A673 (cell line): ENCODE results near the gene KCNJ10. TPM values are rescaled to one million over a fixed set of nuclear protein-coding genes. Genes with fewer than 3 reads are reported as not detected.

ENCODE experiments used
- BruUV-seq: library from RNA; stranded (reverse); fragments of 400-500 nt; replicated peaks from 2 replicates; lab custom pipeline; 2021; lab: Mats Ljungman, UMichigan
- CTCF ChIA-PET: fragments of 300-600 bp; sonication (Branson Sonifier 250); formaldehyde crosslinking; loops from one replicate; lab custom pipeline; 2022; ENCODE audit warnings: antibody characterized with exemption; lab: Charles Lee
- POLR2A ChIA-PET: fragments of 300-600 bp; sonication (Branson Sonifier 250); formaldehyde crosslinking; loops from one replicate; lab custom pipeline; 2022; ENCODE audit warnings: antibody characterized with exemption; ENCODE audit not compliant: low non-redundant PET; lab: Charles Lee
- DNase-seq: peaks from one replicate; pipeline ENCODE4 v3.0.0-alpha.2; 2015; ENCODE audit warnings: low spot score
- H3K27ac ChIP-seq: fragments of 200-600 bp; sonication (generic); 2 replicates; pipeline ENCODE4 v1.5.1; 2016; ENCODE audit warnings: mixed run types, low read depth, mild to moderate bottlenecking, mixed read lengths, antibody characterized with exemption, low read length; ENCODE audit not compliant: poor library complexity, severe bottlenecking
- H3K27me3 ChIP-seq: fragments of 200-600 bp; sonication (generic); replicated peaks from 2 replicates; pipeline ENCODE4 v1.6.1; 2017; ENCODE audit warnings: mixed run types, low read depth, mild to moderate bottlenecking, mixed read lengths, antibody characterized with exemption, low read length; ENCODE audit not compliant: insufficient read depth, poor library complexity
- H3K36me3 ChIP-seq: fragments of 200-600 bp; sonication (generic); 2 replicates; pipeline ENCODE4 v1.6.1; 2016; ENCODE audit warnings: mixed run types, mild to moderate bottlenecking, mixed read lengths, antibody characterized with exemption, low read length; ENCODE audit not compliant: insufficient read depth, poor library complexity, severe bottlenecking
- H3K4me1 ChIP-seq: fragments of 200-600 bp; sonication (generic); 2 replicates; pipeline ENCODE4 v1.6.1; 2017; ENCODE audit warnings: mixed run types, mild to moderate bottlenecking, mixed read lengths, antibody characterized with exemption, low read length; ENCODE audit not compliant: insufficient read depth, poor library complexity, severe bottlenecking
- H3K4me3 ChIP-seq: fragments of 200-600 bp; sonication (generic); 2 replicates; pipeline ENCODE4 v1.5.1; 2016; ENCODE audit warnings: low read depth, mixed run types, mild to moderate bottlenecking, mixed read lengths, low read length; ENCODE audit not compliant: poor library complexity, severe bottlenecking
- H3K9me3 ChIP-seq: fragments of 200-600 bp; sonication (generic); 2 replicates; pipeline ENCODE4 v1.6.1; 2016; ENCODE audit warnings: mixed run types, low read depth, mild to moderate bottlenecking, mixed read lengths, antibody characterized with exemption, low read length; ENCODE audit not compliant: poor library complexity, severe bottlenecking
- EZH2 ChIP-seq: fragments of 200-600 bp; sonication (generic); IDR thresholded peaks from 2 replicates; pipeline ENCODE4 v1.6.1; 2017; ENCODE audit warnings: borderline replicate concordance, low read depth, mild to moderate bottlenecking, mixed read lengths, antibody characterized with exemption, low read length; ENCODE audit not compliant: poor library complexity, severe bottlenecking
- intact Hi-C: fragments of 100-400 bp; cut with micrococcal nuclease; formaldehyde crosslinking; loops from one replicate; pipeline ENCODE4 v1.10.0; 2022; ENCODE audit not compliant: unreplicated experiment
- total RNA-seq: library from RNA; stranded (reverse); gene quantifications from 2 replicates; pipeline ENCODE4 v1.2.3, GENCODE V29; 2021
- TF ChIP-seq, protein P1 (sequence below): fragments of 300-800, 200-600 bp; sonication (generic); conservative IDR thresholded peaks from 2 replicates; pipeline ENCODE4 v1.5.1; 2017; ENCODE audit warnings: low read depth, mild to moderate bottlenecking, antibody characterized with exemption, low read length, moderate library complexity, mixed read lengths

The KCNJ10 gene
- total RNA-seq, 1 experiment from 2014 or later, result not detected

DNA sequence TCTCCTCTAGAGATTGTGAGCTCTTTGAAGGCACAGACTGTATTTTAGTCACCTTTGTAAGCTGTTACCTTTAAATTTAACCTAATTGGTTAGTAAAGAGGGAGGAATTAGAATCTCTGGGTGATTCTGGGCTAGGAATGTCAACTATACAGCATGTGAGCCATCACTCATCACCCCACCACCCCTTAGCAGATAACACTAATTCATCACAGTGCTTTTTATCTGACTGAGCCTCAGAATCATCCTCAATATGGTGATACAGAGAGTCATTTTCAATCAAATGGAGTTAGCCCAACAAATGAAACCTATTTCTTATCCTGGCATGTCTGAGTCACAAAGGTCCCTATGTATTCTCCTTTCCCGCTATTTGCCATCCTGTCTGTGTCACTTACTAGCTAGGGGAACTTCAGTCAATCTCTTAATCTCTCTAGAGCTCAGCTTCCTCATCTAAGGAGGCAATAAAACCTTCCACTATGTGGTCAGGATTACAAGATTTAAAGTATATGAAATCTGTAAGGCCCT lies 13.3 kb downstream of the KCNJ10 start:
- Histone ChIP-seq H3K4me1 (no peaks in the 10 kb centered on the region), H3K27ac (no peak overlapping the region), H3K36me3 (no peaks in the 10 kb centered on the region), H3K9me3 (no peaks in the 10 kb centered on the region), H3K4me3 (no peak overlapping the region), H3K27me3 (peaks cover 52% of the 10 kb centered on the region)
- TF ChIP-seq, protein P1, sequence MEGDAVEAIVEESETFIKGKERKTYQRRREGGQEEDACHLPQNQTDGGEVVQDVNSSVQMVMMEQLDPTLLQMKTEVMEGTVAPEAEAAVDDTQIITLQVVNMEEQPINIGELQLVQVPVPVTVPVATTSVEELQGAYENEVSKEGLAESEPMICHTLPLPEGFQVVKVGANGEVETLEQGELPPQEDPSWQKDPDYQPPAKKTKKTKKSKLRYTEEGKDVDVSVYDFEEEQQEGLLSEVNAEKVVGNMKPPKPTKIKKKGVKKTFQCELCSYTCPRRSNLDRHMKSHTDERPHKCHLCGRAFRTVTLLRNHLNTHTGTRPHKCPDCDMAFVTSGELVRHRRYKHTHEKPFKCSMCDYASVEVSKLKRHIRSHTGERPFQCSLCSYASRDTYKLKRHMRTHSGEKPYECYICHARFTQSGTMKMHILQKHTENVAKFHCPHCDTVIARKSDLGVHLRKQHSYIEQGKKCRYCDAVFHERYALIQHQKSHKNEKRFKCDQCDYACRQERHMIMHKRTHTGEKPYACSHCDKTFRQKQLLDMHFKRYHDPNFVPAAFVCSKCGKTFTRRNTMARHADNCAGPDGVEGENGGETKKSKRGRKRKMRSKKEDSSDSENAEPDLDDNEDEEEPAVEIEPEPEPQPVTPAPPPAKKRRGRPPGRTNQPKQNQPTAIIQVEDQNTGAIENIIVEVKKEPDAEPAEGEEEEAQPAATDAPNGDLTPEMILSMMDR, result no peak
- no peak for TF ChIP-seq EZH2
- ChIA-PET CTCF (interaction anchor here (2.5 kb wide), 1 partner anchor 22 kb away, joined by 17 read pairs; no protein-coding TSS in a partner anchor), POLR2A (no interaction called here)
- BruUV-seq, result no TSS peak
- intact Hi-C loops, result no loop called here
- DNase-seq, result no peak

- Histone ChIP-seq H3K9me3 (no peaks in the 10 kb centered on the region), H3K27ac (no peak overlapping the region), H3K4me1 (no peaks in the 10 kb centered on the region), H3K36me3 (no peaks in the 10 kb centered on the region), H3K4me3 (no peak overlapping the region), H3K27me3 (peaks cover 55% of the 10 kb centered on the region)
- CTCF ChIA-PET, result no interaction called here
- TF ChIP-seq, protein P1, result no peak
- no peak for TF ChIP-seq EZH2
- intact Hi-C loops, result no loop called here
- POLR2A ChIA-PET, result no interaction called here
- no TSS peak for BruUV-seq
- no peak for DNase-seq
Observed at GRCh38 chr1:160053548-160054365, 16.2 kb downstream of the KCNJ10 start.

DNA sequence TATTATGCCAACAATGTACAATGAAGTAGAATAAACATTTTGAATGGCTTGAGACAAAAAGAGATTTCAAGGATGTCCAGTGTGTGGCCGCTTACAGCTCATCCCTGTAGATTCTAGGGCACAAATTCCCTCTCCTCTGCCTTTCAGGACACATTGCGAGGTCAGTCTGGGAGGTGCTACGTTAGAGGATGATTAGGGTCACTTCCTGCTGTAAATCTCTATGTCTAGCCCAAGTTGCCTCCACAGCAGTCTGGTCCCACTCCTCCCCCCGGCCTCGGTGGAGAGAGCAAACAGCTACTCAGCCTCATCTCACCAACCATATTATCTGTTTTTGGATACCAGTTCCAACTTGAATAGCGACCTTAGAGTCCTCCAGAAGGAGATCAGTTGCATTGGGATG lies 17.0 kb downstream of the KCNJ10 start:
- H3K4me1 ChIP-seq, result no peaks in the 10 kb centered on the region
- H3K9me3 ChIP-seq, result no peaks in the 10 kb centered on the region
- no peak for TF ChIP-seq EZH2
- TF ChIP-seq, protein P1, result no peak
- ChIA-PET CTCF (interaction anchor here (1.3 kb wide), 1 partner anchor 26 kb away, joined by 5 read pairs; no protein-coding TSS in a partner anchor), POLR2A (no interaction called here)
- no peak for DNase-seq
- peaks cover 58% of the 10 kb centered on the region for H3K27me3 ChIP-seq
- intact Hi-C loops, result no loop called here
- H3K4me3 ChIP-seq, result no peak overlapping the region
- no peak overlapping the region for H3K27ac ChIP-seq
- BruUV-seq, result no TSS peak
- H3K36me3 ChIP-seq, result no peaks in the 10 kb centered on the region
